Fibroblast of peridontal ligament (primary cell): ENCODE measurements around the gene PPIH.
"Not testable (repeated sequence)": the region's sequence is repeated elsewhere in the genome, so short reads cannot be mapped to it uniquely, and the experiment has no call there.

Experiments used
- DNase-seq: peaks from one replicate; pipeline ENCODE4 v3.0.0-alpha.2; 2010; ENCODE audit errors: extremely low read depth

PPIH gene

GRCh38 chr1:42682484-42682738 lies 24.2 kb downstream of the PPIH start:
- not testable (repeated sequence) for DNase-seq

- peak; percentile 63 for DNase-seq
Measured at GRCh38 chr1:42682739-42683531, 24.7 kb downstream of the PPIH start.

- peak; percentile 15 for DNase-seq
Measured at GRCh38 chr1:42684139-42684538, 25.9 kb downstream of the PPIH start.

- DNase-seq, result no peak
Measured at GRCh38 chr1:42686418-42686817, 28.2 kb downstream of the PPIH start.

GRCh38 chr1:42689912-42690311 lies 31.7 kb downstream of the PPIH start:
- no peak for DNase-seq

- DNase-seq, result no peak
Measured at GRCh38 chr1:42690477-42691156, 32.4 kb downstream of the PPIH start.

GRCh38 chr1:42691157-42691498 lies 32.9 kb downstream of the PPIH start:
- no peak for DNase-seq

- no peak for DNase-seq
Measured at GRCh38 chr1:42692461-42692860, 34.2 kb downstream of the PPIH start.

- DNase-seq, result no peak
Measured at GRCh38 chr1:42692911-42693310, 34.7 kb downstream of the PPIH start.

- no peak for DNase-seq
Measured at GRCh38 chr1:42698081-42698813, 40.0 kb downstream of the PPIH start.

- no peak for DNase-seq
Measured at GRCh38 chr1:42700006-42700405, 41.8 kb downstream of the PPIH start.

- DNase-seq, result no peak
Measured at GRCh38 chr1:42703888-42704464, 45.8 kb downstream of the PPIH start.

GRCh38 chr1:42712808-42713207 lies 54.6 kb downstream of the PPIH start:
- not testable (repeated sequence) for DNase-seq

GRCh38 chr1:42713293-42713692 lies 55.1 kb downstream of the PPIH start:
- DNase-seq, result no peak

- not testable (repeated sequence) for DNase-seq
Measured at GRCh38 chr1:42714441-42714840, 56.2 kb downstream of the PPIH start.

GRCh38 chr1:42720868-42721267 lies 62.6 kb downstream of the PPIH start:
- no peak for DNase-seq

- DNase-seq, result no peak
Measured at GRCh38 chr1:42721926-42722325, 63.7 kb downstream of the PPIH start.

GRCh38 chr1:42722403-42722802 lies 64.2 kb downstream of the PPIH start:
- DNase-seq, result not testable (repeated sequence)

GRCh38 chr1:42723511-42723910 lies 65.3 kb downstream of the PPIH start:
- no peak for DNase-seq

- not testable (repeated sequence) for DNase-seq
Measured at GRCh38 chr1:42725820-42726219, 67.6 kb downstream of the PPIH start.
